HepG2 (cell line): Measurements from ENCODE around the gene RUVBL2. TPM values are rescaled to one million over a fixed set of nuclear protein-coding genes. Genes with fewer than 3 reads are reported as not detected.

Source experiments
- BORCS8-MEF2B ChIP-seq: sonication (generic); formaldehyde crosslinking; IDR thresholded peaks from 2 replicates; pipeline ENCODE4 v1.8.0; 2022; ENCODE audit warnings: mild to moderate bottlenecking, missing genetic modification reagents
- HDAC2 ChIP-seq: sonication (generic); formaldehyde crosslinking; IDR thresholded peaks from 2 replicates; pipeline ENCODE4 v1.4.0; 2020; ENCODE audit warnings: missing genetic modification reagents
- IRF2 ChIP-seq: IDR thresholded peaks from 2 replicates; pipeline ENCODE4 v1.6.1; 2018; ENCODE audit warnings: missing genetic modification reagents, missing compliant biosample characterization
- MAFK ChIP-seq, 2 experiments: IDR thresholded peaks in 1 of 2; conservative IDR thresholded peaks in 1 of 2; 2 replicates each; pipeline ENCODE4 v1.6.1; 2011; ENCODE audit warnings: improper control_type of control experiment in 2 of 2, low read length in 2 of 2
- MYC ChIP-seq: sonication (generic); formaldehyde crosslinking; IDR thresholded peaks from 2 replicates; pipeline ENCODE4 v1.9.0; 2021; ENCODE audit warnings: missing genetic modification reagents, borderline replicate concordance
- NR2F1 ChIP-seq, 2 experiments: fragments of 450-650 bp in 1 of 2; formaldehyde crosslinking in 1 of 2; IDR thresholded peaks; 2 replicates each; pipeline versions ENCODE4 v1.5.0 to v1.6.1; 2016 to 2020; ENCODE audit warnings: mild to moderate bottlenecking in 1 of 2, missing compliant biosample characterization in 1 of 2, missing genetic modification reagents in 1 of 2, moderate library complexity in 1 of 2
- SSRP1 ChIP-seq: IDR thresholded peaks from 2 replicates; pipeline ENCODE4 v1.6.1; 2016; ENCODE audit warnings: control low read depth
- ZFY ChIP-seq: sonication (generic); formaldehyde crosslinking; IDR thresholded peaks from 2 replicates; pipeline ENCODE4 v1.4.0; 2020; ENCODE audit warnings: missing genetic modification reagents
- ZNF501 ChIP-seq: sonication (generic); formaldehyde crosslinking; IDR thresholded peaks from 2 replicates; pipeline ENCODE4 v1.5.1; 2020; ENCODE audit warnings: mild to moderate bottlenecking, moderate library complexity, missing genetic modification reagents
- polyA plus RNA-seq, 8 experiments: library from polyadenylated mRNA; depleted of rRNA in 3 of 8; stranded (reverse) in 7 of 8; unstranded in 1 of 8; fragments of >200 nt; fragmentation: Illumina TruSeq in 4 of 8; extraction: Trizol in 4 of 8; gene quantifications; 2 replicates each; pipeline versions ENCODE4 v1.2.1 to v1.2.3, GENCODE V29; 2011 to 2016; ENCODE audit warnings: low read depth in 4 of 8, missing spikeins in 1 of 8, mixed read lengths in 1 of 8; ENCODE audit not compliant: insufficient read depth in 1 of 8
- total RNA-seq, 5 experiments: library from RNA; depleted of rRNA; stranded (reverse); fragments of >200 nt; fragmentation: Illumina TruSeq; extraction: Trizol; gene quantifications; 2 replicates each; pipeline ENCODE4 v1.2.3, GENCODE V29; 2016; ENCODE audit warnings: low read depth in 1 of 5
- TF ChIP-seq, protein P1 (sequence below): sonication (generic); formaldehyde crosslinking; IDR thresholded peaks from one replicate; pipeline ENCODE4 v1.5.1; 2020; ENCODE audit warnings: mild to moderate bottlenecking, missing genetic modification reagents; ENCODE audit errors: not compliant biosample characterization
- TF ChIP-seq, protein P2 (sequence below): sonication (generic); formaldehyde crosslinking; IDR thresholded peaks from 2 replicates; pipeline ENCODE4 v1.4.0; 2020; ENCODE audit warnings: missing genetic modification reagents
- TF ChIP-seq, protein P3 (sequence below), 2 experiments: sonication (generic) in 1 of 2; formaldehyde crosslinking in 1 of 2; IDR thresholded peaks; 2 replicates each; pipeline versions ENCODE4 v1.4.0 to v1.6.1; 2016 to 2020; ENCODE audit warnings: borderline replicate concordance in 1 of 2, low read depth in 1 of 2, mild to moderate bottlenecking in 1 of 2, missing genetic modification reagents in 1 of 2

RUVBL2 gene
- total and polyA plus RNA-seq, 2 of the 13 experiments (the other 11 are each of a cell fraction or from before 2014, with no cell fraction given) = 120 to 122 TPM

DNA sequence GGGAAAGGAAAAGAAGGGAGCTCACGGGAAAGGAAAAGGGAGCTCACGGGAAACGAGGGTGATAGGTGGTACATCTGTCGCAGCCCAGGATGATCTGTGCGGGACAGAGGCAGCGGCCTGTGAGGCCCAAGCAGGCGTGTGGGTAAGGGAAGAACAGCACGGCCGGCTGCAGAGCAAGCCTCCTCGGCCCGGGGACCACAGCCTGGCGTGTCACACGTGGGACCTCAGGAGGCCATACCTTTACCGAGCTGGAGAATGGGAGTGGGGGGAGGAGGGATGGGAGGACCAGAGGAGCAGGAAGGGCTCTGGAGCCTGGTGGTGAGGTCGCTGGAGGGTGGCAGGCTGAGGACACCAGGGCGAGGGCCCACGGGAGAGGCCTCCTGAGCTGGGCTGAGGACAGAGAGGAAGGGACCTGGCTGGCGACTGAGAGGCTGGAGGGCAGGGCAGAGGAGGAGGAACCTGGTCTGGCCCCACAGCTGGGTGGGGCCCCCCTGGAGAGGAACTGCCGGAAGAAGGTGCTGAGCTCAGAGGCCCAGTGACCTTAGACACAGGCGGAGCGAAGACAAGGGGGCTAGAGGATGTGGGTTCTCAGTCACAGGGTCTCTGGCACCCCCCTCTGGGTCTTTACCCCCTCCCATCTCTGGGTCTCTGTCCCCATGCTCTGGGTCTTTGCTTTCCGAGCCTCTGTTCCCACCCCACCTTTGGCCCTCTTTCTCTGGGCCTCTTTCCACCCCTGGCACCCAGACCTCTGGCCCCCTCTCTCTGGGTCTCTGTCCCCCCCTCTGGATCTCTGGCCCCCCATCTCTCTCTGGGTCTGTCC, 31.4 kb upstream of the RUVBL2 start (continued):
- TF ChIP-seq, protein P1, sequence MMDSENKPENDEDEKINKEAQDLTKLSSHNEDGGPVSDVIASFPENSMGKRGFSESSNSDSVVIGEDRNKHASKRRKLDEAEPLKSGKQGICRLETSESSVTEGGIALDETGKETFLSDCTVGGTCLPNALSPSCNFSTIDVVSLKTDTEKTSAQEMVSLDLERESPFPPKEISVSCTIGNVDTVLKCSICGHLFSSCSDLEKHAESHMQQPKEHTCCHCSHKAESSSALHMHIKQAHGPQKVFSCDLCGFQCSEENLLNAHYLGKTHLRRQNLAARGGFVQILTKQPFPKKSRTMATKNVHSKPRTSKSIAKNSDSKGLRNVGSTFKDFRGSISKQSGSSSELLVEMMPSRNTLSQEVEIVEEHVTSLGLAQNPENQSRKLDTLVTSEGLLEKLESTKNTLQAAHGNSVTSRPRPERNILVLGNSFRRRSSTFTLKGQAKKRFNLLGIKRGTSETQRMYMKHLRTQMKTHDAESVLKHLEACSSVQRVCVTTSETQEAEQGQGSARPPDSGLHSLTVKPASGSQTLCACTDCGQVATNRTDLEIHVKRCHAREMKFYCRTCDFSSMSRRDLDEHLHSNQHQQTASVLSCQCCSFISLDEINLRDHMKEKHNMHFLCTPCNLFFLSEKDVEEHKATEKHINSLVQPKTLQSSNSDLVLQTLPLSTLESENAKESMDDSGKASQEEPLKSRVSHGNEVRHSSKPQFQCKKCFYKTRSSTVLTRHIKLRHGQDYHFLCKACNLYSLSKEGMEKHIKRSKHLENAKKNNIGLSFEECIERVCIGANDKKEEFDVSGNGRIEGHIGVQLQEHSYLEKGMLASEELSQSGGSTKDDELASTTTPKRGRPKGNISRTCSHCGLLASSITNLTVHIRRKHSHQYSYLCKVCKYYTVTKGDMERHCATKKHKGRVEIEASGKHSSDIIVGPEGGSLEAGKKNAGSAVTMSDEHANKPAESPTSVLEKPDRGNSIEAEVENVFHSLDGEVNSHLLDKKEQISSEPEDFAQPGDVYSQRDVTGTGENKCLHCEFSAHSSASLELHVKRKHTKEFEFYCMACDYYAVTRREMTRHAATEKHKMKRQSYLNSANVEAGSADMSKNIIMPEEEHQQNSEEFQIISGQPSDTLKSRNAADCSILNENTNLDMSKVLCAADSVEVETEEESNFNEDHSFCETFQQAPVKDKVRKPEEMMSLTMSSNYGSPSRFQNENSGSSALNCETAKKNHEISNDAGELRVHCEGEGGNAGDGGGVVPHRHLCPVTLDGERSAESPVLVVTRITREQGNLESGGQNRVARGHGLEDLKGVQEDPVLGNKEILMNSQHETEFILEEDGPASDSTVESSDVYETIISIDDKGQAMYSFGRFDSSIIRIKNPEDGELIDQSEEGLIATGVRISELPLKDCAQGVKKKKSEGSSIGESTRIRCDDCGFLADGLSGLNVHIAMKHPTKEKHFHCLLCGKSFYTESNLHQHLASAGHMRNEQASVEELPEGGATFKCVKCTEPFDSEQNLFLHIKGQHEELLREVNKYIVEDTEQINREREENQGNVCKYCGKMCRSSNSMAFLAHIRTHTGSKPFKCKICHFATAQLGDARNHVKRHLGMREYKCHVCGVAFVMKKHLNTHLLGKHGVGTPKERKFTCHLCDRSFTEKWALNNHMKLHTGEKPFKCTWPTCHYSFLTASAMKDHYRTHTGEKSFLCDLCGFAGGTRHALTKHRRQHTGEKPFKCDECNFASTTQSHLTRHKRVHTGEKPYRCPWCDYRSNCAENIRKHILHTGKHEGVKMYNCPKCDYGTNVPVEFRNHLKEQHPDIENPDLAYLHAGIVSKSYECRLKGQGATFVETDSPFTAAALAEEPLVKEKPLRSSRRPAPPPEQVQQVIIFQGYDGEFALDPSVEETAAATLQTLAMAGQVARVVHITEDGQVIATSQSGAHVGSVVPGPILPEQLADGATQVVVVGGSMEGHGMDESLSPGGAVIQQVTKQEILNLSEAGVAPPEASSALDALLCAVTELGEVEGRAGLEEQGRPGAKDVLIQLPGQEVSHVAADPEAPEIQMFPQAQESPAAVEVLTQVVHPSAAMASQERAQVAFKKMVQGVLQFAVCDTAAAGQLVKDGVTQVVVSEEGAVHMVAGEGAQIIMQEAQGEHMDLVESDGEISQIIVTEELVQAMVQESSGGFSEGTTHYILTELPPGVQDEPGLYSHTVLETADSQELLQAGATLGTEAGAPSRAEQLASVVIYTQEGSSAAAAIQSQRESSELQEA (CRISPR knock-in tag) = peak; percentile 85
- TF ChIP-seq SSRP1 (CRISPR knock-in tag) (peak; percentile 96), NR2F1 (CRISPR knock-in tag; IDR thresholded peaks at IDR 0.05) (peak; percentile 31 to 66), BORCS8-MEF2B (peak; percentile 82), IRF2 (CRISPR knock-in tag) (no peak; the same call in 1 of the 2 replicates), MAFK (conservative IDR thresholded peaks at IDR 0.05 in 1 of 2, IDR thresholded peaks at IDR 0.05 in 1 of 2; ENCODE audit: low read length in 2 of 2) (no peak), HDAC2 (CRISPR knock-in tag) (0 out of 2 replicates have a peak, but pooled peaks have one; percentile 80), MYC (peak; percentile 77; the same call in 1 of the 2 replicates), ZFY (CRISPR knock-in tag) (peak; percentile 86), ZNF501 (peak; percentile 91; the same call in 1 of the 2 replicates)
- TF ChIP-seq, protein P2, sequence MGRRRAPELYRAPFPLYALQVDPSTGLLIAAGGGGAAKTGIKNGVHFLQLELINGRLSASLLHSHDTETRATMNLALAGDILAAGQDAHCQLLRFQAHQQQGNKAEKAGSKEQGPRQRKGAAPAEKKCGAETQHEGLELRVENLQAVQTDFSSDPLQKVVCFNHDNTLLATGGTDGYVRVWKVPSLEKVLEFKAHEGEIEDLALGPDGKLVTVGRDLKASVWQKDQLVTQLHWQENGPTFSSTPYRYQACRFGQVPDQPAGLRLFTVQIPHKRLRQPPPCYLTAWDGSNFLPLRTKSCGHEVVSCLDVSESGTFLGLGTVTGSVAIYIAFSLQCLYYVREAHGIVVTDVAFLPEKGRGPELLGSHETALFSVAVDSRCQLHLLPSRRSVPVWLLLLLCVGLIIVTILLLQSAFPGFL (CRISPR knock-in tag) = no peak
- TF ChIP-seq, protein P3, sequence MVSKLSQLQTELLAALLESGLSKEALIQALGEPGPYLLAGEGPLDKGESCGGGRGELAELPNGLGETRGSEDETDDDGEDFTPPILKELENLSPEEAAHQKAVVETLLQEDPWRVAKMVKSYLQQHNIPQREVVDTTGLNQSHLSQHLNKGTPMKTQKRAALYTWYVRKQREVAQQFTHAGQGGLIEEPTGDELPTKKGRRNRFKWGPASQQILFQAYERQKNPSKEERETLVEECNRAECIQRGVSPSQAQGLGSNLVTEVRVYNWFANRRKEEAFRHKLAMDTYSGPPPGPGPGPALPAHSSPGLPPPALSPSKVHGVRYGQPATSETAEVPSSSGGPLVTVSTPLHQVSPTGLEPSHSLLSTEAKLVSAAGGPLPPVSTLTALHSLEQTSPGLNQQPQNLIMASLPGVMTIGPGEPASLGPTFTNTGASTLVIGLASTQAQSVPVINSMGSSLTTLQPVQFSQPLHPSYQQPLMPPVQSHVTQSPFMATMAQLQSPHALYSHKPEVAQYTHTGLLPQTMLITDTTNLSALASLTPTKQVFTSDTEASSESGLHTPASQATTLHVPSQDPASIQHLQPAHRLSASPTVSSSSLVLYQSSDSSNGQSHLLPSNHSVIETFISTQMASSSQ (IDR thresholded peaks at IDR 0.05; ENCODE audit: low read depth) = 0 out of 2 replicates have a peak, but pooled peaks have one; percentile 57
- TF ChIP-seq, protein P3 (CRISPR knock-in tag; IDR thresholded peaks at IDR 0.05; ENCODE audit: borderline replicate concordance) = peak; percentile 79
